LNCaP clone FGC (cell line): Measurements from ENCODE around the gene PRODH2.

Experiments
- DNase-seq: peaks from one replicate; pipeline ENCODE4 v3.0.0-alpha.2; 2011; ENCODE audit warnings: low read depth
- H3K4me3 ChIP-seq: 2 replicates; pipeline ENCODE4 v1.5.1; 2011; ENCODE audit warnings: mild to moderate bottlenecking, low read depth, low read length, control low read depth
- CTCF ChIP-seq: IDR thresholded peaks from 2 replicates; pipeline ENCODE4 v1.5.1; 2012; ENCODE audit warnings: mild to moderate bottlenecking; ENCODE audit not compliant: control insufficient read depth, insufficient read depth; ENCODE audit errors: extremely low read depth

Gene PRODH2

DNA sequence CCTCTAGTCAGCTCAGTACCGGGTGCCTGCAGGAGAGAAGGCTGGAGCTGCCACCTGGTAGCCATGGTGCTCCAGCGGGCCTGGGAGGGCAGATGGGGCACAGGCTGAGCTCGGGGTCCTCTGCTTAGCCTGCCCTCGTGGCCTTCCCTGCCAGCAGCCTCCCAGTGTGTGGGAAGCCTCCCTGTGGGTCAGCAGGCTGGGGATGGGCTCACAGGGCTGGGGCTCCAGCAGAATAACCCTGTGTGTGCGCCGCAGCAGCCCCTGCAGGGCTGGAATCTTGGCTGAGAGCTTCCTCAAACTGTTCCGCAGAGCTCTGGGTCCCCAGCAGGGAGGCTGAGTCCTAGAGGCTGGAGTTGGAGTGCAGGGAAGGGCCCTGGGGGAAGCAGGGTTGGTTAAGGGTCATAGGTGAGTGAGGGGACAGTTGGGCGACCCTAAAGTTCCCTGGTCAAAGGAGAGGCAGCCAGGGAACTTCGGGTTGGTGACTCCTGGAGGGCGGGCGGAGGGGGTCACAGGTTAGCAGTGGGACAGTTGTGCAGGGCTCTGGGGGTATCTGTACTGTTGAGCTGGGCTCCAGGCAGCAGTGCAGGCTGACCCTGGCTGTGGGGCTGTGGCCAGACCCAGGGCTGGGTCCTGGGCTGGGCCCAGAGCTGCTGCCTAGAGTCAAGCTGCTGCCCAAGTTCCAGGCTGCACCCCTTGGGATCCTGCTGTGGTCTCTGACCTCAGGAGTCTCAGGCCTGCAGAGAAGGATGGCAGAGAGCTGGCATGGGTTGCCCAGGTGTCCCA, 23.3 kb downstream of the PRODH2 start:
- TF ChIP-seq CTCF: no peak
- no peak for DNase-seq
- H3K4me3 ChIP-seq: no peak overlapping the region

GRCh38 chr19:35788205-35788960, 24.3 kb downstream of the PRODH2 start:
- TF ChIP-seq CTCF: no peak
- no peak overlapping the region for H3K4me3 ChIP-seq
- DNase-seq: no peak

DNA sequence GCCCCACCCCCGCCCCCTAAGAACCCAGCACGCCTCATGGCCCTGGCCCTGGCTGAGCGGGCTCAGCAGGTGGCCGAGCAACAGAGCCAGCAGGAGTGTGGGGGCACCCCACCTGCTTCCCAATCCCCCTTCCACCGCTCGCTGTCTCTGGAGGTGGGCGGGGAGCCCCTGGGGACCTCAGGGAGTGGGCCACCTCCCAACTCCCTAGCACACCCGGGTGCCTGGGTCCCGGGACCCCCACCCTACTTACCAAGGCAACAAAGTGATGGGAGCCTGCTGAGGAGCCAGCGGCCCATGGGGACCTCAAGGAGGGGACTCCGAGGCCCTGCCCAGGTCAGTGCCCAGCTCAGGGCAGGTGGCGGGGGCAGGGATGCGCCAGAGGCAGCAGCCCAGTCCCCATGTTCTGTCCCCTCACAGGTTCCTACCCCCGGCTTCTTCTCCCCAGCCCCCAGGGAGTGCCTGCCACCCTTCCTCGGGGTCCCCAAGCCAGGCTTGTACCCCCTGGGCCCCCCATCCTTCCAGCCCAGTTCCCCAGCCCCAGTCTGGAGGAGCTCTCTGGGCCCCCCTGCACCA, 25.3 kb downstream of the PRODH2 start:
- no peak for TF ChIP-seq CTCF
- H3K4me3 ChIP-seq: no peak overlapping the region
- DNase-seq: no peak

GRCh38 chr19:35786299-35787160, 26.1 kb downstream of the PRODH2 start:
- no peak for DNase-seq
- no peak overlapping the region for H3K4me3 ChIP-seq
- TF ChIP-seq CTCF: no peak

GRCh38 chr19:35785339-35785627, 27.4 kb downstream of the PRODH2 start:
- H3K4me3 ChIP-seq: no peak overlapping the region
- no peak for TF ChIP-seq CTCF
- no peak for DNase-seq

- no peak for TF ChIP-seq CTCF
- H3K4me3 ChIP-seq: no peak overlapping the region
- no peak for DNase-seq
Observed at GRCh38 chr19:35784503-35785338, 27.9 kb downstream of the PRODH2 start.
